ENCODE results near the gene CFAP54.

GRCh38 chr12:96473394-96474093 lies 15.8 kb upstream of the CFAP54 start:
- TF ChIP-seq POLR2A (IDR thresholded peaks at IDR 0.05): no peak
- TF ChIP-seq POLR2AphosphoS5 (IDR thresholded peaks at IDR 0.05): no peak

Measured in upper lobe of left lung (tissue), 4 donors.